ENCODE measurements around the gene SHLD1. TPM values are rescaled to one million over a fixed set of nuclear protein-coding genes. Genes with fewer than 3 reads are reported as not detected.

Gene SHLD1
- total and polyA plus RNA-seq, 2 donors (not counting 3 experiments of a cell fraction or from before 2014, with no cell fraction given): 4.7 to 6.3 TPM

GRCh38 chr20:5841522-5841921, 91.3 kb downstream of the SHLD1 start:
- dilution Hi-C loops (cut with MboI; ENCODE audit: extremely low pct_ligation_motif_present, low sequenced_read_pairs) (no loop called here), intact Hi-C loops (cut with micrococcal nuclease) (no loop called here)
- BruUV-seq (replicated peaks): no TSS peak
- H2AFZ ChIP-seq (ENCODE audit: low read depth, low read length): no peak overlapping the region
- no peaks in the 10 kb centered on the region for H3K4me1 ChIP-seq (ENCODE audit: control insufficient read depth, extremely low read depth, insufficient read depth, low read length)
- ChIA-PET CTCF (interaction anchor here (0.5 to 1.0 kb wide), 2 partner anchors 21 to 26 kb away, joined by 3 to 4 read pairs; no protein-coding TSS in a partner anchor), POLR2A (no interaction called here)
- no peak for TF ChIP-seq POLR2AphosphoS5 (IDR thresholded peaks at IDR 0.05; ENCODE audit: insufficient read depth, low read depth, low read length)
- TF ChIP-seq JUN (IDR thresholded peaks at IDR 0.05; ENCODE audit: borderline replicate concordance, insufficient read depth, insufficient read length, low read depth): no peak
- TF ChIP-seq EZH2 (IDR thresholded peaks at IDR 0.05; ENCODE audit: borderline replicate concordance, low read depth, low read length, severe bottlenecking): no peak
- TF ChIP-seq CTCF (IDR thresholded peaks at IDR 0.05; ENCODE audit: extremely low read depth in 1 of 2, insufficient read depth in 1 of 2, low read depth in 1 of 2, low read length in 2 of 2): no peak
- TF ChIP-seq GATA2 (IDR thresholded peaks at IDR 0.05; ENCODE audit: insufficient read depth, insufficient read length, low read depth, low read length): no peak
- TF ChIP-seq POLR2A (IDR thresholded peaks at IDR 0.05; ENCODE audit: low read depth, low read length): no peak
- TF ChIP-seq MAX (IDR thresholded peaks at IDR 0.05; ENCODE audit: insufficient read depth, insufficient read length): no peak
- TF ChIP-seq FOS (IDR thresholded peaks at IDR 0.05; ENCODE audit: borderline replicate concordance, insufficient read depth, low read length): no peak
- no peak for TF ChIP-seq MYC (IDR thresholded peaks at IDR 0.05; ENCODE audit: low read depth, low read length)
- H3K9ac ChIP-seq (replicated peaks; ENCODE audit: extremely low read depth, insufficient read depth, low read length): no peak overlapping the region
- DNase-seq (ENCODE audit: low read depth, low spot score): no peak
- H3K4me2 ChIP-seq (ENCODE audit: insufficient read depth, low read length): no peak overlapping the region
- no peak for FAIRE-seq
- H3K36me3 ChIP-seq (ENCODE audit: control insufficient read depth in 2 of 2, extremely low read depth in 1 of 2, insufficient read depth in 2 of 2, low read length in 2 of 2): no peaks in the 10 kb centered on the region
- H3K79me2 ChIP-seq (ENCODE audit: control insufficient read depth, insufficient read depth, low read length): no peaks in the 10 kb centered on the region
- no peaks in the 10 kb centered on the region for H3K9me3 ChIP-seq (replicated peaks; ENCODE audit: control insufficient read depth, insufficient read depth, low read length)
- H3K9me1 ChIP-seq (replicated peaks; ENCODE audit: control insufficient read depth, extremely low read depth, insufficient read depth, low read length): no peaks in the 10 kb centered on the region
- no peak overlapping the region for H3K27ac ChIP-seq (ENCODE audit: insufficient read depth, low read depth, low read length)
- H3K4me3 ChIP-seq (replicated peaks in 1 of 3; ENCODE audit: insufficient read depth in 1 of 3, low read depth in 1 of 3, low read length in 3 of 3): no peak overlapping the region
- H3K27me3 ChIP-seq (ENCODE audit: control insufficient read depth in 2 of 2, insufficient read depth in 2 of 2, low read length in 2 of 2): no peaks in the 10 kb centered on the region
- no peaks in the 10 kb centered on the region for H4K20me1 ChIP-seq (replicated peaks; ENCODE audit: control insufficient read depth, extremely low read depth, insufficient read depth, low read length)
